Measurements from ENCODE around the gene PPIH. TPM values are rescaled to one million over a fixed set of nuclear protein-coding genes. Genes with fewer than 3 reads are reported as not detected.

The PPIH gene
- total and polyA plus RNA-seq, 2 of the 13 experiments (the other 11 are each of a cell fraction or from before 2014, with no cell fraction given), result 29.9 to 72.6 TPM

DNA sequence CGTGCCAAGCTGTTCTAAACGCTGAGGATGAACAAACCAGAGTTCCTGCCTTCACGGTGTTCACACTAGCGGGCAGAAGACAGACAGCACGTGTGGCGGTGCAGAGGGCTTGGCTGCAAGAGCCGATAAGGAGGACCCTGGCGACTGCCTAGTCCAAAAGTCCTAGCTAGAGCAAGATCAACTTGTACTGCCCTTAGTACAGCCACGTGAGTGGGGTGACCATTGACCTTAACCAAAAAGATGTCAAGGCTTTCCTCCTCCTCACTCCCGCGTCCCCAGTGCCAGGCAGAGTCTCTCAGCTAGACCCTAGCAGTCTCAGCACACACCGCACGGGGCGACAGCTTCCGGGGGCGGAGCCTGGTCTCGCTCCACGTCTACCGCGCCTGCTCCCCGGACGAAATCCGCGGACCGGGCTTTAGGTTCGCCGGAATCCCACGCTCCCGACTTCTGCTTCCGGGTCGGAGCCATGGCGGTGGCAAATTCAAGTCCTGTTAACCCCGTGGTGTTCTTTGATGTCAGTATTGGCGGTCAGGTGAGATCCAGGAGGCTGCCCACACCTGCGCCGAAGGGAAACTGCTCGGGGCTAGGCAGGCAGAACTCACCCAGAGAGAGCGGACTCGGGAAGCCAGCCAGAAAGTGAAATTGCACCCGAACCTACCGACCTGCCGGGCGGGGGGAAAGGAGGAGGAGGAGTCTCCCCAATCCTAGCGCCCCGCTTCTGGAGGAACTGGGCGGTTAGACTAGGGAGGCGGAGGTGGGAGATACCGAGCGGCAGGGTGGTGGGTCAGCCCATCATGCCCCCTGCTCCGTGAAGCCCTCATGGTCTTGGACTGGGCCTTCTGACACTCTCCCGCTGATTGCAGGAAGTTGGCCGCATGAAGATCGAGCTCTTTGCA, at the start of gene PPIH (continued):
- TF ChIP-seq ZNF775 (CRISPR knock-in tag; IDR thresholded peaks at IDR 0.05; ENCODE audit: borderline replicate concordance), result no peak
- no peak for TF ChIP-seq RCOR2 (CRISPR knock-in tag; IDR thresholded peaks at IDR 0.05)
- TF ChIP-seq PAF1 (CRISPR knock-in tag; IDR thresholded peaks at IDR 0.05), result no peak
- TF ChIP-seq FOXK2 (IDR thresholded peaks at IDR 0.05), result no peak
- TF ChIP-seq FOXJ3 (CRISPR knock-in tag; IDR thresholded peaks at IDR 0.05; ENCODE audit: borderline replicate concordance), result no peak
- peak; percentile 74 for TF ChIP-seq HIVEP1 (CRISPR knock-in tag; IDR thresholded peaks at IDR 0.05)
- TF ChIP-seq KDM3A (CRISPR knock-in tag; IDR thresholded peaks at IDR 0.05; ENCODE audit: low read depth), result peak; percentile 76; the same call in 1 of the 2 replicates
- TF ChIP-seq ZNF713 (CRISPR knock-in tag; IDR thresholded peaks at IDR 0.05), result no peak
- no peak for TF ChIP-seq ZNF264 (CRISPR knock-in tag; IDR thresholded peaks at IDR 0.05)
- no peak for TF ChIP-seq MAFG (CRISPR knock-in tag; IDR thresholded peaks at IDR 0.05)
- peak; percentile 82; the same call in 1 of the 2 replicates for TF ChIP-seq ZNF44 (CRISPR knock-in tag; IDR thresholded peaks at IDR 0.05)
- TF ChIP-seq ISX (CRISPR knock-in tag; conservative IDR thresholded peaks at IDR 0.05), result no peak
- TF ChIP-seq KDM6A (CRISPR knock-in tag; IDR thresholded peaks at IDR 0.05; ENCODE audit: low read depth), result no peak
- TF ChIP-seq ZNF749 (CRISPR knock-in tag; IDR thresholded peaks at IDR 0.05; ENCODE audit: borderline replicate concordance), result peak; percentile 68; the same call in 1 of the 2 replicates
- TF ChIP-seq SRSF1 (optimal IDR thresholded peaks at IDR 0.05; ENCODE audit: low read depth, low read length), result peak; percentile 76
- TF ChIP-seq ZNF891 (CRISPR knock-in tag; IDR thresholded peaks at IDR 0.05), result peak; percentile 83
- TF ChIP-seq, protein P1, sequence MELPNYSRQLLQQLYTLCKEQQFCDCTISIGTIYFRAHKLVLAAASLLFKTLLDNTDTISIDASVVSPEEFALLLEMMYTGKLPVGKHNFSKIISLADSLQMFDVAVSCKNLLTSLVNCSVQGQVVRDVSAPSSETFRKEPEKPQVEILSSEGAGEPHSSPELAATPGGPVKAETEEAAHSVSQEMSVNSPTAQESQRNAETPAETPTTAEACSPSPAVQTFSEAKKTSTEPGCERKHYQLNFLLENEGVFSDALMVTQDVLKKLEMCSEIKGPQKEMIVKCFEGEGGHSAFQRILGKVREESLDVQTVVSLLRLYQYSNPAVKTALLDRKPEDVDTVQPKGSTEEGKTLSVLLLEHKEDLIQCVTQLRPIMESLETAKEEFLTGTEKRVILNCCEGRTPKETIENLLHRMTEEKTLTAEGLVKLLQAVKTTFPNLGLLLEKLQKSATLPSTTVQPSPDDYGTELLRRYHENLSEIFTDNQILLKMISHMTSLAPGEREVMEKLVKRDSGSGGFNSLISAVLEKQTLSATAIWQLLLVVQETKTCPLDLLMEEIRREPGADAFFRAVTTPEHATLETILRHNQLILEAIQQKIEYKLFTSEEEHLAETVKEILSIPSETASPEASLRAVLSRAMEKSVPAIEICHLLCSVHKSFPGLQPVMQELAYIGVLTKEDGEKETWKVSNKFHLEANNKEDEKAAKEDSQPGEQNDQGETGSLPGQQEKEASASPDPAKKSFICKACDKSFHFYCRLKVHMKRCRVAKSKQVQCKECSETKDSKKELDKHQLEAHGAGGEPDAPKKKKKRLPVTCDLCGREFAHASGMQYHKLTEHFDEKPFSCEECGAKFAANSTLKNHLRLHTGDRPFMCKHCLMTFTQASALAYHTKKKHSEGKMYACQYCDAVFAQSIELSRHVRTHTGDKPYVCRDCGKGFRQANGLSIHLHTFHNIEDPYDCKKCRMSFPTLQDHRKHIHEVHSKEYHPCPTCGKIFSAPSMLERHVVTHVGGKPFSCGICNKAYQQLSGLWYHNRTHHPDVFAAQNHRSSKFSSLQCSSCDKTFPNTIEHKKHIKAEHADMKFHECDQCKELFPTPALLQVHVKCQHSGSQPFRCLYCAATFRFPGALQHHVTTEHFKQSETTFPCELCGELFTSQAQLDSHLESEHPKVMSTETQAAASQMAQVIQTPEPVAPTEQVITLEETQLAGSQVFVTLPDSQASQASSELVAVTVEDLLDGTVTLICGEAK (IDR thresholded peaks at IDR 0.05), result peak; percentile 78
- TF ChIP-seq, protein P1 (CRISPR knock-in tag; IDR thresholded peaks at IDR 0.05), result peak; percentile 82
- TF ChIP-seq, protein P2, sequence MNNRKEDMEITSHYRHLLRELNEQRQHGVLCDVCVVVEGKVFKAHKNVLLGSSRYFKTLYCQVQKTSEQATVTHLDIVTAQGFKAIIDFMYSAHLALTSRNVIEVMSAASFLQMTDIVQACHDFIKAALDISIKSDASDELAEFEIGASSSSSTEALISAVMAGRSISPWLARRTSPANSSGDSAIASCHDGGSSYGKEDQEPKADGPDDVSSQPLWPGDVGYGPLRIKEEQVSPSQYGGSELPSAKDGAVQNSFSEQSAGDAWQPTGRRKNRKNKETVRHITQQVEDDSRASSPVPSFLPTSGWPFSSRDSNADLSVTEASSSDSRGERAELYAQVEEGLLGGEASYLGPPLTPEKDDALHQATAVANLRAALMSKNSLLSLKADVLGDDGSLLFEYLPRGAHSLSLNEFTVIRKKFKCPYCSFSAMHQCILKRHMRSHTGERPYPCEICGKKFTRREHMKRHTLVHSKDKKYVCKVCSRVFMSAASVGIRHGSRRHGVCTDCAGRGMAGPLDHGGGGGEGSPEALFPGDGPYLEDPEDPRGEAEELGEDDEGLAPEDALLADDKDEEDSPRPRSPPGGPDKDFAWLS (CRISPR knock-in tag; IDR thresholded peaks at IDR 0.05; ENCODE audit: borderline replicate concordance), result no peak
